DMS 273 (cell line): ENCODE measurements around the gene VAV2.

Source experiments
- DNase-seq: peaks from one replicate; lab custom pipeline; 2025; ENCODE audit not compliant: unreplicated experiment; lab: John Stamatoyannopoulos, UW

The VAV2 gene

DNA sequence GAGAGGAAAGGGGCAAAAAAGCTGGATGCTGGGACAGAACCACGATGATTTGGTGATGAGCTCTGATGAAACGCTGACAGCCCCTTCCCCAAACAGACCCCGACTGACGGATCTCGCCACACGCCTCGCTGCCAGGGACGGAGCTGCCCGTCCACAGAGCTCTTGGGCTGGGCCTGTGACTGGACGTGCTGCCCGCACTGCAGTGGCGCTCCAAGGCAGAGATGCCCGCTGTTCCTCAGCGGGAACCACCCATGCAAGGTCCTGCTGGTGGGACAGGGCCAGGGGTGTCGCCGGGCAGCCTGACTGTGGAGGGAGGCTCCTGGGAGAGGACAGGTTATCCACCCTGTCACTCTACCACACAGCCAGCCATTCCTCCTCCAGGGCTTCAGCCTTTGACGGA lies 187.9 kb downstream of the VAV2 start:
- no peak for DNase-seq

DNA sequence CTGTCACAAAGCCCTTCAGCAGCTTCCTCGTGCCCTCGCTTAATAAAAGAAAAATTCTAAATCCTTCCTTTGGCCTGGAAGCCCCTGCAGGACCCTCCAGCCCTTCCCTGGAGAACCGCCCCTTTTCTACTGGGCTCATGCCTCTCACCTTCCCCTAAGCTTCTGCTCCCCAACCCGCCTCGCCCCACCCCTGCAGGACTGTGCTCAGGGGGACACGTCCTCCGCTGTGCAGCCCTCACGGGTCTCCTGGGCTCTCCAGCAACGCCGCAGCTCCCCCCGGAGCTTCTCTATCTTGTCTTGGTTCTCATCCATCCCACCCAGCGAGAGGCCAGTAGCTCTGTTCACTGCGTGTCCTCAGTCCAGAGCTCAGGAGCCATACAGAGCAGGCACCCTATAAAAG lies 188.4 kb downstream of the VAV2 start:
- no peak for DNase-seq

DNA sequence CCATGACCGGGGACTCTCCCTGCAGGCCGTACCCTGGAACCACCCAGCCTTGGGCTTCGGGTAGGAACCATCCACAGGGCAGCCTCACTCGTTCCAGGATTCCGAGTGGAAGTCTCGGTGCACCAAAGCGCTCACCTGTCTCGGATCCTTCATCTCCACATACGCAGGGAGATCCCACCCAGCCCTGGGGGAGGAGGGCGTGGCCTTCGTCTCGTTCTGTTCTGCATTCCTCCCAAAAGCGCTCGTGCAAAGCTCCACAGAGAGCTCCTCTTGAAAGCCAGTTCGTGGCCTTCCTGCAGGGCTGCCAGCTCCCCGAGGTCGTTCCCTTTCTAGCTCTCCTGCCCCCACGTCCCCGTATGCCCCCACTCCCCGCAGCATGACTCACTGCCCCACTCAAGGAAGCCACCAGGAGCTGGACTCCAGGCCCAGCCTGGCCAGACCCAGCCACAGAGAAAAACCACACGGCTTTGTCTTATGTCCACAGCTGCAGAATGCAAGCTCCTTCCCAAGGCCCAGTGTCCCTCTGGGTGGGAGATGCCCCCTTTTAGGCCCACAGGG lies 189.0 kb downstream of the VAV2 start:
- DNase-seq: no peak

DNA sequence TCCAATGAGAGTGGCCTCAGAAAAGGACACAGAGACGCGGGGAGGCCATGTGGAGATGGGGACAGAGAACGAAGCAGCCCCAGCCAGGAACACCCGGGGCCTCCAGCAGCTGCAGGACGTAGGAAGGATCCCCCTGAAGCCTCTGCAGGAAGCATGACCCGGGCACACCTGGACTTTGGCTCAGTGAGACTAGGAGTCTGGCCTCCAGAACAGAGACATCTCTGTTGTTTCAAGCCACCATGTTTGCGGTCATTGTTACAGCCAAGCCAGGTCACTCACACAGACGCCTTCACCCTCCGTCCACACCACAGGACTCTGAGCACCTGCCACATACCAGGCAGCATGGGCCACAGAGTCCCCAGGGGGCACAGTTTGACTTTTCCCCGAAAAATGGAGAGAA lies 190.4 kb downstream of the VAV2 start:
- DNase-seq: no peak

DNA sequence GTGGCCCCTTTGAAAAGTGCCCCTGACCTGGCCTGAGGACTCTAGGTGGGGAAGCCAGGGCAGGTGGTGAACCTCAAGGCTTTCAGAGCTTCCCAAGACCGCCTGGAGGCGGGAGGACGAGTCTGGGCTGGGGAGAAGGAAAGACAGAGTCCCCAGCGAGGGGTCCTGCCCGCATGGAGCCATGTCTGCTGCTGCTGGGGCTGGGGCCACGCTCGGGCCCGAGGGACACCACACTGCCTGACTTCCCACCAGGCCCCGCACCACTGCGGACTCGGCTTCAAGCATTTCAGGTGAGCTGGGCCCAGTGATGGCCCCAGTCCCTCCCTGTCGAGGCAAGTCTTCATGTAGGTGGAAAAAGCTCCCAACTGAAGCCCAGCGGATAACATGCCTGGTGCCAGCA lies 191.9 kb downstream of the VAV2 start:
- no peak for DNase-seq

DNA sequence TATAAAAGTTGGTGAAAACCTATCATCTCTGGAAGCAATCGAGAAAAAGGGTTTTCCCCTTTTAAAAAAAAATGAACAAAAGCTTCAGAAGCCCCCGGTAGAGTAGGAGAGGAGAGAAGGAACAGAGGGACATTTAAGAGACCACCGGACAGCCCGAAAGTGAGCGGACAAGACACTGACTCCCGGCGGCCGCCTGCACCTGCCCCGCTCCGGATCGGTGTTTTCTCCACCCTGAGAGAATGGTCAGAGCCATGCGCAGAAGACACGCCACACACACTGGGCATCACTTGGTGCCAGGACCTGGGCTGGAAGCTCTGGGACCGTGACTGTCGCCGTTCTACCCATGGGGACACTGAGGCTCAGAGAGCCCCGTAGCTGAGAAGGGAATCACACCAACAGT lies 192.4 kb downstream of the VAV2 start:
- no peak for DNase-seq

DNA sequence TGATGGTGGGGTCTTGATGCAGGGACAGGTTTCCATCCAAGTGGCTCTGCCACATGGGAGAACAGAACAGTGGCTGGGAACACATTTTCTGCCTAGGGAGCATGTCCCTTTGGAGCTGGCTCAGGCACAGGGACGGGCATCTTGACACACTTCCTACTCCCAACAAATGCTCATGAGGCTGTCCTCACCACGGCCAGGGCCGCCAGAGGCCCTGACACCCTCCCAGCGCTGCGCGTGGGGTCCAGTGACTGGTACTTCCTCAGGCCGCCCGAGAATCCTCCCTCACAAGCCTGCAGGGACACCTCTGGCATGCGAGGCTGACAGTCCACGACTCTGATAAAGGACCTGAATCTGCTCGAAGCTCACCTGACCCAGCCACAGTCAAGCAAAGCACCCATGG lies 193.0 kb downstream of the VAV2 start:
- DNase-seq: no peak

DNA sequence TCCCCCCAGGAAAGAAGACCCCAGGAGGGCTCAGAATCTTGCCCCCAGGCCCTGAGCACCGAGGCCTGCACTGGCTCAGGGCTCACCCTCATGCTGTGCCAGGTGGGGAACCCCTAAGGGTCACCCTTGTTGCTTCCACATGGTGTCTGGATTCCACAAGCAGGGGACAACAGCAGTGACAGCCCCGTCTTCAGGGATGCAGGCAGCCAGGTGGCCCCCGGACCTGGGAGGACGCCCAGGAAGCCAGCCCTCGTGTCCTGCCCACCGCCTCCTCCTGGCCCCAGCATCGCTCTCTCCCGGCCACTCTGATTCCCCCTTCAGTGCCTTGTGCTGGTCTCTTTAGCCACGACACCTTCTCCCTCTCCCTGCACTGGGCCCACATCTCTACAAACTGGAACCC lies 194.0 kb downstream of the VAV2 start:
- no peak for DNase-seq

DNA sequence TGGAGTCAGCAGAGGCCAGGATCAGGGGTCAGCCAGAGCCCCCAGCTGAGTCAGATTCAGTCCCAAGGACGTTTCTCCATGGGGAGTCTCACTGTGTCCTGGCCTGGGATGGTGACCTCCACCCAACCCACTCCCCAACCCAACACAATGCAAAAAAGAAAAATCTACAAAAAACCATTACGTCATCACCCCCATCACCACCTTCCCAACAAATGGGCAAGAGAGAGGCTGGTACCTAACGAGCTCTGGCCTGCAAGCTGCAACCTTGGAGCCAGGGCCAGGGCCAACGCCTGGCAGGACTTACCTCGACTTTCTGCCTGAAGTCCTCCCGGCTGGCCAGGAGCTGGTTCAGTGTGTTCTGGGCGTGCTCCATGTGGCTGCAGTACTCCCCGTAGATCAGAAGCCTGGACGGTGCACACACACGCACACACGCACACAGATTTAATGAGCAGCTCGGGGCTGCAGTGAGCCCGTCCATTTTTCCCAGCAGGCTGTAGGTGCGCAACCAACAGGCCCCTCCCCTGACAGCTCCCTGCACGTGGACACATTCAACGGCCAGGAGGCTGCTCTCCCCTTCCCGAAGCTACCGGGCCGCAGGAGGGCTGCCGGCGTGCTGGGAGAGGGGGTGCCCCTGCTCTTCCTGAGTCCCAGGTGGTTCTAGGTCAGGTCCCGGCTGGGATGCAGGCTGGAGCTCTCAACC lies 194.6 kb downstream of the VAV2 start:
- no peak for DNase-seq

DNA sequence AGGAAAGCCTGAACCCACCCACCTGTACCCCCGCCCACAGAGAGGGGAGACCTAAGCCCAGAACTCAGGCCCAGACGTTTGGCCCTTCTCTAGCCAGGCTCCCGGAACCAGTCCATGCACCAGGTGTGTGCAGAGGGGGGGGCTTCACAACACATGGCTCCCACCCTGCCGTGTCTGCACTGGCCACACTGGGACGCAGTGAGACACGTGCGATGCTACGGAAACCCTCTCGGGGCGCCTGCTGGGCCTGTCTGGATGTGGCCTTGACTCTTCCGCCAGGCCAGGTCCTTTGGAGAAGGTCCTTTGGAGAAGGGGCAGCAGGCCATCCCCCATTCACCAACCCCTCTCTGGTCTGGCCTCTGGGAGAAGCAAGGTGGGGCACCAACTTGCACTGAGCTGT lies 195.6 kb downstream of the VAV2 start:
- no peak for DNase-seq

DNA sequence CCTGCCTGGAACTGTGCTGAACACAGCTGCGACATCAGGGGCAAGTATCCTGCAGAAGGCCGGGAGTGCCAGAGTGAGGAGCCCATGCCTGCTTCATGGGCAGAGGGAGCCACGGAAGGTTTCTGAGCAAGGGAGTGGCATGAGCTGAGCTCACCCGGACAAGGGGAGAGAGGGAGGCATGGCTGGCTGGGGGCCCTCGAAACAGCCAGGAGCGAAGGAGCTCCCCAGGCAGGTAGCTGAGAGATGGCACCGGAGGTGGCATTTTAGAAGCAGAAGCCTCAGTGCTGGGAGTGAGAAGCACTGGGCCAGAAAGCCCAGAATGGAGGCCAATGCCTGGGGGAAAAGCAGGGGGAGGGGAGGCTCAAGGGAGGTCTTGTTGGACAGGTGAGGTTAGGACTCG lies 197.1 kb downstream of the VAV2 start:
- no peak for DNase-seq

DNA sequence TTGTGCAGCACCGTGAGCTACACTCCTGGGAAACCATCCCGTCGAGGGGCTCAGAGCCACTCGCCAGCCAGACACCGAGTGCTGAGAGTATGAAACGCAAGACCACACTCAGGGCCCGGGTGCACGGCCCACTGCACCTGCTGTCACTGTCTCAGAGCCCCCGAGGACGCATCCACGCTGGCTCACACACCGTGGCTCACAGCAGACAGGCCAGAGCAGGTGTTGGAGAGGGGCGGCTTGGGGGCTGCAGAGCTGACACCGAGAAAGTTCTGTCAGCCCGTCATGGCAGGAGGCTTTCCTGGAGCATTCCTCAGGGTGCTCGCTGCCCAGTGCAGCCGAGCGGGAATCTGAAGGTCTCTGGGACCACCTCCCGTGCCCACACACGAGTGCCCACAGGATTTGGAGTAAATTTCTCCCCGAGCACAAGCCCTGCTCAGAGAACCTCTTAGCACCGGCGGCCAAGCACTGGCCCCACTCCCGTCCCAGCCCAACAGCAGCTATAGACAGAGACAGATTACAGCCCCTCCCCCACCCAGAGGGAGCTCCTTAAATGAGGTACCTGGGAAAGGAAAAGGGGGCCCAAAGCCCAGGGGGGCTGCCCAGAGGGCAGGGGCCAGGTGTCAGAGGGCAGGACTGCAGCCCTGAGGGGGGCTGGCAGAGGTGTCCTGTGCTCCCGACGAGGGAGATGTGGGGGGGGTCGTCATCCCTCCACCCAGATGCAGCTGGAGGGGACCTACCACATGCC lies 197.9 kb downstream of the VAV2 start:
- DNase-seq: no peak

DNA sequence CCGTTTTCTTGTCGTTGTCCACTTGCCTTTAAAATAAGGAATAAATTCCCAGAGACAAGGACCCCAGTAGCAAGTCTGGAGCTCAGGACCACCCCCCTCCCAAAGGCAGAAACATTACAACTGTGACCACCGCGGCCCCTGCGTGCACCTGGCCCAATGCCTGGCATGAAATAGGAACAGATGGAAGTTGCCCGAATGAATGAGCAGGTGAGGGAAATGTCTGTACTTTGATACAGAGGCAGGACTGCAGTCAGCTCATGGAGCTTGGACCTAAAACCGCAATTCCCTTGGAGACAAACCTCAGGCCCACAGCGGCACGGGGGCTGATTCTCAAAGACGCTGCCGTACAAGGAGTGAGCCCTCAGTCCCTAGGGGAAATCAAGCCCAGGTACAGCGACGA lies 198.7 kb downstream of the VAV2 start:
- peak; percentile 75 for DNase-seq

DNA sequence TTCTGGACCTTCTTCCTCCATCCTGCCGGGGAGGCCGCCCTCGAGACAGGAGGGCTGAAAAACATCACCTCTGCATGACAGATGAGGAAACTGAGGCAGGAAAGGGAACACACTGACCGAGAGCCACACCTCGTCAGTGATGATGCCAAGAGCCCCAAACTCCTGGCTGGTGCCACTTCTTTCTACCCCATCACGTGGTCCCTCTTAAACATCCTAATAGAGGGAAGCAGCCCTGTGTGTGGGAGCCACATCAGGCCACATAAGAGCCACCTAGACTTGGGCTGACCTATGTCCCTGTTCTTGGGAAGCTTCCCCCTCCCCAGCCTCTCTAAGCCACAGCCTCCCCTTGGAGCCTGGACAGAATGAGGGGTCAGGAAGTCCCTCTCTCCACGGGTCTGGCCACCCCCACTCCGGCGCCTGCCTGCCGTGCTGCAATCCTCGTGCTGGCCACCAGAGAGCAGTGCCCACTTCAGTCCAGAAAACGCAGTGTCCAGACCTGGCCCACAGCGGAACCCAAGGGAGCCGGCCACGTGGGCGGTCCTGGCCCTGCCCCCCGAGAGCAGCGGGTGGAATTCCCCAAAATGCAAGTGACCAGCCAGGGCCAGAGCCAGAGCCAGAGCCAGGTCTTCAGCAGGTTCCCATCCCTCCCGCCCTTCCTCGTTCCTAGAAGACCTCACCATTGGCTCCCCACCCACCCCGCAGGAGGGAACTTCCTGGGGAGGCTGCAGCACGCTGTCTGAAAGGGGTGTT lies 199.2 kb downstream of the VAV2 start:
- peak; percentile 81 for DNase-seq

DNA sequence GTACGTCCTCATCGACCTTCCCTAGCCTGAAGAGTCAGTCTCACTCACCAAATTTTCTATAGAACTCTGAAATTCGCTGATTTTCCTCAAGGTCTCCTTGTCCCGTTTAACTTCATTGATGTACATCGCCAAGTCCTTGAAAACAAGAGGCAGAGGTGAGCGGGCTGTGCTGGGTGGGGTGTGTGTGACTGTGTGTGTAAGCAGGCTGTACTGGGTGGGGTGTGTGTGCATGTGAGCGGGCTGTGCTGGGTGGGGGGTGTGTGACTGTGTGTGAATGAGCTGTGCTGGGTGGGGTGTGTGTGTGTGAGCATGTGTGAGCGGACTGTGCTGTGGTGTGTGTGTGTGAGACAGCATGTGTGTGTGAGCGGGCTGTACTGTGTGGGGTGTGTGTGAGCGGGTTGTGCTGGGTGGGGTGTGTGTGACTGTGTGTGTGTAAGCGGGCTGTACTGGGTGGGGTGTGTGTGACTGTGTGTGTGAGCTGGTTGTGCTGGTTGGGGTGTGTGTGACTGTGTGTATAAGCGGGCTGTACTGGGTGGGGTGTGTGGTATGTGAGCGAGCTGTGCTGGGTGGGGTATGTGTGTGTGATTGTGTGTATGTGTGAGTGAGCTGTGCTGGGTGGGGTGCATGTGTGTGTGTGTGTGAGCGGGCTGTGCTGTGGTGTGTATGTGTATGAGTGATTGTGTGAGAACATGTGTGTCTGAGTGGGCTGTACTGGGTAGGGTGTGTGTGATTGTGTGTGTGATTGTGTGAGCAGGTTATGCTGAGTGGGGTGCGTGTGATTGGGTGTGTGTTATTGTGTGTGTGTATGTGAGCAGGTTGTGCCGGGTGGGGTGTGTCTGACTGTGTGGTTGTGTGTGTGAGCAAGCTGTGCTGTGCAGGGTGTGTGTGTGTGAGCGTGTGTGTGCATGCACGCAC lies 200.1 kb downstream of the VAV2 start:
- no peak for DNase-seq

DNA sequence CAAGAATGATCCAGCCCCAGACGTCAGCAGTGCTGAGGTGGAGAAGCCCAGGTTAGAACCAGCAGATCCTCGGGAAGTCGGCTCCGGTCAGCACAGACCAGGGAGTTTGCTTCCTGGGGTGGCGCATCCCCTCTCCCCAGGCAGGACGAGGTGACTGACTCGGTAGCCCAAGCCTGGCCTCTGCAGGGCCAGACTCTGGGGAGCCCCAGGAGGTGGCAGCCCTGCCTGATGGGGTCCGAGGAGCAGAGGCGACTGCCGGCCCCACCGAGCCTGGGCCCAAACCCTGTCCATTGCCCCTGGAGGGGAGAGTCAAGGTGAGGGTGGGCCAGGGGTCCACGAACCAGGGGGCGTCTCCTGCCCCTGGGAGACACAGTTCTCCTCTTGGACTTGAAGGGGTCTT lies 201.1 kb downstream of the VAV2 start:
- no peak for DNase-seq

DNA sequence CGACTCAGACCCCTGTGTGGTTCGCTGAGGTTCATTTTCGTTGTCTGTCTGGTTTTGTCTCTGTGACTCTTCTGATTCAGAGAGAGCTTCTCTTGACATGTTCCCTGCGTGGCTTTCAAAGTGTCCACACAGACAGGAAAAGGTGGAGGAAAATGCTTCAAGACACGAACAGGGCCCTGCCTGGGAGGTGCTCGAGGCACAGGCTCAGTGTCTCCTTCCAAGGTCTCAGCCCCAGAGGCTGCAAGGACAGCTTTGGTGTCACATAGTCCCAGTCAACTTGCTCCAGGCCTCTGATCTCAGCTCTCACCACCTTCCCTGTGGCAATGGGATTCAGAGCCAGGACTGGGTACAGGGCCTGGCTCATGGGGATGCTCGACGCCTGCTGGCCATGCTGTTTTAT lies 202.3 kb downstream of the VAV2 start:
- DNase-seq: no peak

DNA sequence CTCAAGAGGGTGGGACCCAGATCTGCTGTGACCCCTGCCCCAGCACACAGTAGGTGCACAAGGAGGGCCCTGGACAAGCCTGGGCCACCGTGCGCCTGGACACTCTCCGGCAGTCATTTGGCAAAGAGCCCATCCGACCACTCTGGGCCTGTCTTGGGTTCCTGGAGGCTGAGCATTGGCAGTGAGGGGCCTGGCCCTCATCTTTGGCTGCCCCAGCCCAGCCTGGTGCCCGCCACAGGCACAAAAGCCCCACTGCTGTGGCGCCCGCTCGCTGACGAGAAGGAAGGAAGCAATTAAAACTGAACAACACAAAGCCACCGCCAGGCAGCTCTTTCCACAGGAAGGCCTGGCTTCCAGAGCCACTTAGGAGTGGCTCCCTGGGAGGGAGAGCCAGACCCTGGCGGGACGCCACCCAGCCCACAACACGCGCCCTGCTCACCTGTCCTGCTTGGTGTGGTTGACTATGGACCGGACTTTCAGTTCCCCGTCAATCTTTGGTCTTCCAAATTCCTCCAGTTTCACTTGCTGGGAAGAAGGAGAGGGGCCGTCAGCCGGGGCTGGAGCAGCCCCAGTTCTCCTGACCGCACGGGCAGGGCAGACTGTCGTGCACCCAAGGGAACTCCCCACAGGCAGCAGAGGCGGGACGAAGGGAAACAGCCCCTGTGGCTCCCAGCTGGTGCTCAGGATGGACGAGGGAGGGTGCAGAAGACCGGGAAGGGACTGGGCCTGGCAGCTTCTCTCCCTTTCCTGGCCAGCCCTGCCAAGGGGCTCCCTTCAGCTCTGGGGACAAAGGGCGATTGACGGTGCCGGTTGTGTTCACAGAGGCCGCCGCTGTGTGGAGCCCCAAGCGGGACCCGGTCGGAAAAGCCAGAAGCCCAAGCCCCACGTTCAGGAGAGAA lies 203.1 kb downstream of the VAV2 start:
- DNase-seq: no peak

DNA sequence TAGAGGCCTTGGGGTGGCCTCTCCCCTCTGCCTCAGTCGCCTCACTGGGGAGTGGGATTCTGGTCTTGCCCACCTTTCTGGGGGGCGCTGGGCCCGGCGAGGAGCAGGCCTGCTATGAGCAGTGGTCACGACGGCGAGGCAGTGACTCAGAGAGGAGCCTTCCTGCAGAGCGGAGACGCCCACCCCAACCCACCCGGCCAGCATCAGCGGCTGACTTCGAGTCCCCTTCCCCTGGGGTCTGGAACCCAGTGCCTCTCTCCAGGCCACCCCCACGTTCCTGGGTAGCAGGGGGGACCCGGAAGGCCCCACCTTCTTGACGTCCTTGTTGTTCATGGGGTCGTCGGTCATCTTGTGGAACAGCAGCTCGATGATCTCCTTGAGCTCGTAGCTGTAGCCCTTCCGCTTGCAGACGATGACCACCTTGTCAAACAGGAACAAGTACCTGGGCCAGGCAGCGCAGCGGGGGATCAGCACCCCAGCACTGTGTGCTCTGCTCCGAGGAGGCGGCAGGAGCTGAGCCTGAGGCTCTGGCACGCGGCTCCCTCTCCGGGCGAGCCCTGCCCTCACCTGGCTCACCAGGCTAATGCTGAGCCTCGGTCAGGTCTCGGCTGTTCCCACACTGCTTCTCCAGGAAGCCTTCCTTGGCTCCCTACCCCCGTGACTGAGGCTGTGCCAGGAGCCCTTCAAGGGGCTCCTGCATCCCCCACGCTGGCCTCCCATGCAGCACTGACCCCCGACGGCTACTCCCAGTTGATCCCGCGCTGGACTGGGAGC lies 203.9 kb downstream of the VAV2 start:
- DNase-seq: no peak
